Germinal center (tissue), 1 donor: Measurements from ENCODE around the gene NATD1.
A peak's percentile ranks its signal among the peaks of the same experiment; 100 is the strongest.

Experiments used
- DNase-seq: peaks from one replicate; pipeline ENCODE4 v3.0.0; 2012; ENCODE audit warnings: mixed read lengths, low spot score

Gene NATD1

GRCh38 chr17:21289902-21290571, 36.8 kb upstream of the NATD1 start:
- DNase-seq, result no peak

GRCh38 chr17:21289175-21289901, 36.1 kb upstream of the NATD1 start:
- DNase-seq, result no peak

GRCh38 chr17:21288571-21289017, 35.4 kb upstream of the NATD1 start:
- peak; percentile 57 for DNase-seq

GRCh38 chr17:21287703-21288449, 34.7 kb upstream of the NATD1 start:
- DNase-seq, result peak; percentile 87

GRCh38 chr17:21286909-21287702, 33.9 kb upstream of the NATD1 start:
- no peak for DNase-seq

GRCh38 chr17:21286066-21286770, 33.0 kb upstream of the NATD1 start:
- no peak for DNase-seq

- no peak for DNase-seq
Observed at GRCh38 chr17:21285164-21286065, 32.2 kb upstream of the NATD1 start.

- DNase-seq, result peak; percentile 98
Observed at GRCh38 chr17:21284319-21285163, 31.3 kb upstream of the NATD1 start, which contains the start of gene MAP2K3. Gene MAP2K3 (plus strand): TSS chr17:21284711. CDS start chr17:21284921, 210 bp downstream.

- no peak for DNase-seq
Observed at GRCh38 chr17:21283482-21284318, 30.5 kb upstream of the NATD1 start.

GRCh38 chr17:21282850-21283249, 29.6 kb upstream of the NATD1 start:
- no peak for DNase-seq

- no peak for DNase-seq
Observed at GRCh38 chr17:21282231-21282630, 29.0 kb upstream of the NATD1 start.

GRCh38 chr17:21280081-21280518, 26.9 kb upstream of the NATD1 start:
- DNase-seq, result peak; percentile 88

- DNase-seq, result no peak
Observed at GRCh38 chr17:21279582-21279981, 26.4 kb upstream of the NATD1 start.

- no peak for DNase-seq
Observed at GRCh38 chr17:21279198-21279535, 26.0 kb upstream of the NATD1 start.

GRCh38 chr17:21278450-21279197, 25.4 kb upstream of the NATD1 start:
- no peak for DNase-seq

- no peak for DNase-seq
Observed at GRCh38 chr17:21277332-21277731, 24.1 kb upstream of the NATD1 start.

GRCh38 chr17:21276264-21276588, 23.0 kb upstream of the NATD1 start:
- no peak for DNase-seq
